H1 (cell line): ENCODE measurements around the gene ANXA2.

Experiments
- CBX5 ChIP-seq: fragments of 300-800, 300-1000 bp; sonication (generic); IDR thresholded peaks from 2 replicates; pipeline ENCODE4 v1.7.1; 2016; ENCODE audit warnings: antibody characterized with exemption, low read length, low read depth
- CHD2 ChIP-seq: IDR thresholded peaks from 2 replicates; pipeline ENCODE4 v1.6.1; 2012; ENCODE audit warnings: low read length, improper control_type of control experiment
- YY1 ChIP-seq: IDR thresholded peaks from 2 replicates; pipeline ENCODE4 v1.6.1; 2011; ENCODE audit warnings: low read depth, mild to moderate bottlenecking, low read length

DNA sequence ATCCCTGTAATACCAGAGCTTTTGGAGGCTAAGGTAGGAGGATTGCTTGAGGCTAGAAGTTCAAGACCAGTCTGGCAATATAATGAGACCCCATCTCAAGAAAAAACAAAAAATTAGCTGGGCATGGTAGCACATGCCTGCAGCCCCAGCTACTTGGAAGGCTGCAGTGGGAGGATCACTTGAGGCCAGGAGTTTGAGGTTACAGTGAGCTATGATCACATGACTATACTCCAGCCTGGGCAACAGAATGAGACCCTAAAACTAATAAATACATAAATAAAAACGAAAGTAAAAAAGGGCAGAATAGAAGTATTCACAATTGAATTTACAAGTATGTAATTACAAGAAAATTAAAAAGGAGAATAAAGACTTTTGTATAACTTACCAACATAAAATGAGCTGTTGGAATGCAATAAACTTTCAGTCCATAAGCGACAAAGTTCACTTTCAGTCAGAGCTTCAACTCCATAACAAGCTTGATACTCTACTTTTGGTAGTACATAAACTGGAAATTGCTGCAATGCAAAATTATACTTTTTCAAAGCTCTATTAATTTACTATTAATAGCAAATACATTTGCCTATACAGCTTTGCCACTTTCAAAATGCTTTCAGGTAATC lies 44.4 kb upstream of the ANXA2 start:
- TF ChIP-seq YY1 = no peak
- no peak for TF ChIP-seq CBX5
- no peak for TF ChIP-seq CHD2
